ENCODE data around the gene SPDYC.
A peak's percentile ranks its signal among the peaks of the same experiment; 100 is the strongest.

SPDYC gene, protein sequence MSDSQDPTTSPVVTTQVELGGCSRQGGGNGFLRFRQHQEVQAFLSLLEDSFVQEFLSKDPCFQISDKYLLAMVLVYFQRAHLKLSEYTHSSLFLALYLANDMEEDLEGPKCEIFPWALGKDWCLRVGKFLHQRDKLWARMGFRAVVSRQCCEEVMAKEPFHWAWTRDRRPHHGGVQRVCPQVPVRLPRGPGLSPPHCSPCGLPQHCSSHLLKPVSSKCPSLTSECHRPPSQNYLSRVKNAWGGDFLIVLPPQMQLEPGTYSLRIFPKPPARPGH

DNA sequence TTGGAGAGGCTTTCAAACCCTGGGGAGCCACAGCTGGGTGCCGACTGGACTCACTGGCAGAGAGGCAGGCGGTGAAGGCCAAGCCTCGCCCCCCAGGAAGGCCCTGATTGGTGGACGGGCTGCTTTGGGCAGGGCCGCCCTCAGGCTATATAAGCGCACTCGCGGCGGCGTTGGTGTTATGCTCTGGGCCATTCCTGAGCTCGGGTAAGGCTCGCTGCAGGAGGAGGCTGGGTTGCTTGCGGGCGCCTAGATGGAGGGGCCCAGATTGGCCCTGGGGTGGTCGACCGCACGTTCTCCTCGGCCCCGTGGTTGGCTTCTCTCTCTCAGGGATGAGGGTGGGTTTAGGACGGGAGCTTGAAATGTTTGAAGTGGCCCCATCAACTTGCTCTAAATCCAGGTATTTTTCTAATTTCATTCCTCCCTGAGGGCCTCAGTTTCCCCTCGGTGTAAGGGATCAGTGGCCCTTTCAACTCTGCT lies at the start of gene SPDYC:
TSS of gene SPDYC (plus strand) at position 176 of the 477 bp plus-strand sequence. CDS start 1,125 bp downstream, outside the sequence.
- DNase-seq: no peak

GRCh38 chr11:65120831-65121230 lies 49.2 kb upstream of the SPDYC start:
- DNase-seq: no peak

- DNase-seq: no peak
Measured at GRCh38 chr11:65121447-65121864, 48.6 kb upstream of the SPDYC start.

DNA sequence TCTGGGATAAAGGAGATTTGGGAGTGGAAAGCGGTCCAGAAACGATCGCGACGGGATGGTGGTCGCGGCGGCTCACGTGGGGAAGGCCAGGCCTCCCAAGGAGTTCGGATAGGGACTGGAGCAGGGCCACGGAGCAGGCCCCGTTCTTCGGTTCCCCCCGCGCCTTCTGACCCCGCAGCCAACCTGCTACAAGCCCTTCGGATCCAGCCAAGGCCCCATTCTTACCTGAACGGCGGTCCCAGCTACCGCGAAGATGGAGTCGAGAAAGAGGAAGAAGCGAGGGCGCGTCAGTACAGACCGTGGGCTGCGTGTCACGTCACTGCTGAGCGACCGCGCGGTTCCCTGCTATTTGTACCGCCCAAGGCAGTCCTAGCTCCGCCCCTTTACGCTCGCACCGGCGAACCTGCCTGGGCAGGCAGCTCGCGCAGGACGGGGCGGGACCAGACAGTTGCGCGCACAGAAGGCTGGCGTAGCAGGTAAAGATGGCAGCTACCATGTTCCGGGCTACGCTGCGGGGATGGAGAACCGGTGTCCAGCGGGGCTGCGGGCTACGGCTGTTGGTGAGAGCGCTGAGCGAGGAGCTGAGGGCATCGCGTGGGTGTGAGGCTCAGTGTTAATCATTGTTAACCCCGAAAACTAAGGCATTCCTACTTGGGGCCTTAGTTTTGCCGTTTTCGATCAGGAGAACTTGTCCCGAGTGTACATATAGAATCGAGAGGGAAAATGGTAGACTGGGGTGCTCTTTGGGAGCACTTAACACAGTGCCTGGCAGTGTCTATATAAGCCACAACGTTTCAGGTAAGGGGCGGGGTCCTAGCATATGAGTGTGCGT lies 48.0 kb upstream of the SPDYC start, which contains the start of the genes FAU and MRPL49:
TSS of gene FAU (minus strand) at position 270 of the 832 bp plus-strand sequence. CDS start 321 bp downstream, outside the sequence.
TSS of gene MRPL49 (plus strand) at position 457 of the 832 bp plus-strand sequence. CDS start at position 483, 26 bp downstream.
- peak; percentile 97 for DNase-seq

DNA sequence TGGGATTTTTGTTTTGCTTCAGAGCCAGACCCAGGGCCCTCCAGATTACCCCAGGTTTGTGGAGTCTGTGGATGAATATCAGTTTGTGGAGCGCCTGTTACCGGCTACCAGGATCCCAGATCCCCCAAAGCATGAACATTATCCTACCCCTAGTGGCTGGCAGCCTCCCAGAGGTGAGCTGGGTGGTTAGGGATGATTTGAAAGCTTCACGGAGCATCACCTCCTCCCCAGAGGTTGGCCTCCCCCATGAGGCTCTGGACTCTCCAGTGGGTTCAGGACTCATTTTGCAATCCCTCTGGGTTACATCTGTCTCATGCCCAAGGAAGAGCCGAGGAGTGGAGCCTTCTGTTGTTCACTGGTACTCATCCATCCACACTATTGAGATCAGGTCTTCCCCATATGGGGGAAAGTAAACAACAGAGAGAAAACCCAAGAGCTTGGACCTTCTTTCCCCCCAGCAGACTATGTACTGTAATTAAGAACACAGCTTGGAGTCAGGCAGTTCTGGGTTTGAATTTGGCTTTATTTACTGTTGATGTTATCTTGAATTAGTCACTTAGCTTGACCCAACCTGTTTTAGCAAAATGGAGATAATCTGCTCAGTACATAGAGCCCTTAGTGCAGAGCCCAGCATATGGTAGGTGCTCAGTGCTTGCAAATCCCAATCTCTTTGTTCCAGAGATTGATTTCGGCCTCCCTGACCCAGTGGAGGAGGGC lies 45.4 kb upstream of the SPDYC start:
- DNase-seq: no peak

- no peak for DNase-seq
Measured at GRCh38 chr11:65125197-65126056, 44.6 kb upstream of the SPDYC start.

DNA sequence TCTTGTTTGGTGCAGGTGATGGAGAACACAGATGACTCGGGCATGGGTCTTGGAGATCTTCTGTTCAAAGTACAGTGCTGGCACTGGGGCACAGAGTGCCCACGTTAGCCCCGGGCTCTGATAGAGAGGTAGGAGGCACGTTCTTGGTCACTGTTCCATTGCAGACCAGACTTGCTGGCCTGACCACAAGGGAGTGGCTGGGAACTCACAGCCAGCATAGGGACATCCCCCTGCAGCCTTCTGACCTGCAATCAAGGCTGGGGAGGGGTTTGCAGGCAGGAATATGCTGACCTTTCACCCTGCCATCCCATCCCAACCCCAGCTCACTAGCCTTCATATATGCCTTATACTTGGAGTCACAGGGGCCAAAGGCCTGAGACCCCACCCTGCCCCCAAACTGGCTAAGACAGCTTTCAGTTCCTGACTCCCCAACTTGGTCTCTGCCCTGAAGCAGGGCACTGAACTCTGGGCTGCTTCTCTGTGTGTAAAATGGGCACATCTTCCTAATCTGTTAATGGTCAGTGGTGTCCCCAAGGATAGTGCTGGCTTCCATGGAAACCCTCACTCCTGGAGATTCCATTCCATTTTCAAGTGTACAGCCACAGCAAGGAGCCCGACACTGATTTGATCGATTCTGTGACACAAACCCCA lies 43.3 kb upstream of the SPDYC start:
- no peak for DNase-seq

DNA sequence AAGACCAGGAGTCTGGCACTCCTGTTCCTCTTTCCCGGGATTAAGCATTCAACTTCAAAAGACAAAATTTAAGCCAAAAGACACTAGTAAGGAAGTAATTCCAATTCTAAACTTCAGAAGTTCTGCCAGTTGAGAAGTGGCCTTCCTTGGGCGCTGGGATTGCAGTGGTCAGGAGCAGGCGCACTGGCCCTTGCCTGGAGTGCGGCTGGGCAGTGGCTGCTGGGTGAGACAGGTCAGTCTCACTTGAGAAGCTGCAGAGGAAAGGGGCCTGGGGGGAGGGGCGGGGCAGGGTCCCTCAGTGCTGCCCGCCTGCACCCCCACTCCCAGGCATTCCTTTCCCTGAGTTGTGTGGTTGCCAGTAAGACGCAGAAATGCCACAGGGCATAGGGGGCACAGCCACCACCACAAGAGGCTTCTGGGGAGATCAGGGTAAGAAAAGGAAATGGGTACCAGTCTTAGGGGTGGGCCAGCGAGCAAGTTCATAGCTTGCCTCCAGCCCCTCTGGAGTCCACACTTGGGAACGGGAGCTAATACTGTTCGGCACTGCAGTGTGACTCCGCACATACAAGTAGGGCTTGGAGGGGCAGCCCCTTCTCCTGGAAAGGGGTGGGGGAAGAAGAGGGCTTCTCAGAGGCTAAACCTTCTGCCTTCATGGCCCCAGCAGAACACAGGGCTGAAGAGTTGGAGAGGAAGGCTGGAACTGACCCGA lies 42.4 kb upstream of the SPDYC start:
- no peak for DNase-seq

DNA sequence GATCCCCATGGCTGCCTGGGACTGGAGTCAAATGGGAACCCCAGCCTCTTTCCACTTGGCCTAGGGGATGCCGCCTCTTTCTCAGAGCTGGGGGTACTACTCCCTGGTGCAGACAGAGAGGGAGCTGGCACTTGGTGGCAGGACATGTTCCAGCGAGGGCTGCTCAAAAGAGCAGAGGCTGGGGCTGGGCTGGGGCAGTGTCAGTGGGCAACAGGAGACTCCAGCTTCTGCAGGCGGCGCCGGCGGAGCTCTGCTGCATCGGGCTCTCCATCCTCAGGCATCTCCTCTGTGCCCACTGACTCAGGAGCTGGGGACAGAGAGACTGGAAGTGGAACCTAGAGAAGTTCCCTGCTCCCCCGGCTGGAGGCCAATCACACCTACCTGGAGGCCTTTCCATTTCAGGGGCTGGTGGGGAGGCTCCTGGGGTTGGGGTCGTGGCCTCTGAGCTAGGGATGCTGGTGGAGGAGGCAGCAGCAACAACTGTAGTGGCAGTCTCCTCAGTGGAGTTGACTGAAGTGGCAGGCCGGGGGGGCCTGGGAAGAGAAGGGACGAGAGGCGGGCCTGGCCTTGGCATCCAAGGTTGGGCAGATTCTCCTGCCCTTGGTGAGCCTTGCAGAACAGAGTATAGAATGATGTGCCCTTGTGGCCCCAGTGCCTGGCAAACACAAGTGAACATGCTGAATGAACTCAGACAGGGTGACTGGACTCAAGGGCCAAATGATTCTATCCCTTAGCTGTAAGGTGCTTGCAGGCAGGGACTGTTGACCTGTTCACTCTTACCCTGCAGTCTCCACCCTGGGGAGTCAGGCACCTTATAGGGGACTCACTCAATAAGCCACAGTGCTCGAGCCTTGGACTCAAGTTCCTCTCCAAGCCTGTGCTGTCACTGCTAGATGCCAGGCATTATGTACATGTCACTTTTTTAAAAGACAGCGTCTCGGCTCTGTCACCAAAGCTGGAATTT lies 41.6 kb upstream of the SPDYC start:
- no peak for DNase-seq

DNA sequence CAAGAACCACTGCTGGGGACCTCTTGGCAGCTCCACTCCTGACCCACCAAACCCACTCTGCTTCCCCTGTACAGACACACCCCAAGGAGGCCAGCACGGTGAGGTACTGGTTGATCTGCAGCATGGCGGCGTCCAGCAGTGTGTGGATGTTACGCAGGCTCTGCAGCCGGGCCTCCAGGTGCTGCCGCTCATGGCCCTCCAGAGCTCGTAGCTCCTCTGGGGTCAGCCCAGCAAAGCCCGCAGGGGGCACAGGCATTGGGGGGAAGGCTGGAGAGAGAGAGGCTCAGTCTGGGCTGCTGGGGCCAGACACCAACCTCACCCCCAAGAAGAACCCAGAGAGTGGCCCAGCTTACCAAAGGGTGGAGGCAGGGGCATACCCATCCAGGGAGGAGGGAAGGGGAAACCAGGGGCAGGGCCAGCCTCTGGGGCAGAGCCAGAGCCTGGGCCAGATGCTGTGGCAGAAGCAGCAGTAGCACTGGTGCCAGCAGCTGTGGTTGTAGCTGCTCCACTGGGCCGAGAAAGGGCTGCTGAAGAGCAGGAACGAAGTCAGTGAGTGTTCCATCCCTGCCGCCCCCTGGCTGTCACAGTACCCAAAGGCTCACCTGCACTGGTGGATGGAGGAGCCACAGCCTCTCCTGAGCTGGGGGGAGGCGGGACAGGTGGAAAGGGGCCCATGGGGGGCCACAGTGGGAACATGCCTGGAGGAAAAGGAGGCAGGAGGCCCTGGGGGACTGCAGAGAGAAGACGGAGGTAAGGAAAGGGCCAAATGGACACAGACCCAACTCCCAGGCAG lies 40.2 kb upstream of the SPDYC start:
- no peak for DNase-seq

DNA sequence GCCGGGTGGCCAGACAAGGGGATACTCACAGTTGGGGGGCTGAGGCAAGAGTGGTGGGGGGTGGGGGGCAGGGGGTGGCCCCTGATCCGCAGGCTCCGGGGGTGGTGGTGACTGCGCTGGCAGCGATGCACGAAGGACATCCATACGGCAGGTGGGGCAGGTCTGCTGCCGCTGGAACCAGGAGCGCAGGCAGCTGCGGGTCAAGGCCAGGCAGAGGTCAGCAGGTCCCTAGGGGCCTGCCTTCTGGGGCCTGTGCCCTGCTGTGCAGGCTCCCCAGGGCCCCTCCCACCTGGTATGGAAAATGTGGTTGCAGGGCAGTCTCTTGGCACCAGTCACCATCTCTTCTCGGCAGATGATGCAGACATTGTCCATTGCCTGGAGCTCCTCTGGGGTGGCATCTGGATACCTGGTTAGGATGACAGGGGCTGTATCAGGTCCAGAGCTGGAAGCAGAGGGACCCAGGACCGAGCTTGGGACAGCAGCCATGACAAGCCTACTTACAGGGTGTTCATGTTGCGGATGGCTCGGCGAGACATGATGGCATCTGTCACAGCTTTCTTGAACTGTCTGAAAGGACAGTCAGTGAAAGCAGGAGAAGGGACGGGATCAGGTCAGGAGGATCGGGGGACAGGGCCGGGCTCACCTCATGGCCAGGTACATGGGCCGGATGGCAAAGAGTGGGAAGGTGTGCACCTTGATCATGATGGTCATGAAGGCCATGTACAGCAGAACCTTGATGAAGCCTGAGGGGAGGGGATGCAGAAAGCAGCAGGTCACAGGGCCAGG lies 39.2 kb upstream of the SPDYC start:
- DNase-seq: no peak

DNA sequence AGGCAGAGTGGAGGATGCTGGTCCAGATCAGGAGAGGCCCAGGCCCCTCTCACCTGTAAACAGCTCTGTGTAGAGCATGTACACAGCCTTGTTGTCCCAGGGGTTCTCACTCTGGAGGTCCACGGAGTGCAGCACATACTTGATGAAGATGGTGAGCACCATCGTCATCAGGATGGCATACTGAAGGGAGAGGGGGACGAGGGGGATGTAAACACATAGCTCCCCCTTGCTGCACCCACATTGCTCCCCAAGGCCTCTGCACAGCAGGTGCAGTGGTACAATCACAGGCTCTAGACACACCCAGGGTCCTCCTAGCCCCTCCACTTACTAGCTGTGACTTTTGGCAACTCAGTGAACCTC lies 38.6 kb upstream of the SPDYC start:
- DNase-seq: no peak

DNA sequence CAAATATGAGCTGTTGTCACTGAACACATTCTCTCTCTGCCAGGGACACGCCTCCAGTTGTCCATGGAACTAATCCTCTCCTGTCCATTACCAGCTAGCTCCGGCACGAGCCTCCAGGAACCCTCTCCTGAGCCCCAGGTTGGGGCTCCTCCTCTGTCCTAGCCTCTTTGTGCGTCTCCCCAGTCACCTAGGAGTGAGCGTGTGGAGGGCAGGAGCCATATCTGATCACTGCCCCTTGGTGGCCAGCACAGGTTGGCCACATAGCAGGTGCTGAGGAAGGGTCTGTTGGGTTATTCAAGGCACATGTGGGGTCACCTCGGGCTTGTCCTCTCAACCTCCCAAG lies 38.2 kb upstream of the SPDYC start:
- no peak for DNase-seq

DNA sequence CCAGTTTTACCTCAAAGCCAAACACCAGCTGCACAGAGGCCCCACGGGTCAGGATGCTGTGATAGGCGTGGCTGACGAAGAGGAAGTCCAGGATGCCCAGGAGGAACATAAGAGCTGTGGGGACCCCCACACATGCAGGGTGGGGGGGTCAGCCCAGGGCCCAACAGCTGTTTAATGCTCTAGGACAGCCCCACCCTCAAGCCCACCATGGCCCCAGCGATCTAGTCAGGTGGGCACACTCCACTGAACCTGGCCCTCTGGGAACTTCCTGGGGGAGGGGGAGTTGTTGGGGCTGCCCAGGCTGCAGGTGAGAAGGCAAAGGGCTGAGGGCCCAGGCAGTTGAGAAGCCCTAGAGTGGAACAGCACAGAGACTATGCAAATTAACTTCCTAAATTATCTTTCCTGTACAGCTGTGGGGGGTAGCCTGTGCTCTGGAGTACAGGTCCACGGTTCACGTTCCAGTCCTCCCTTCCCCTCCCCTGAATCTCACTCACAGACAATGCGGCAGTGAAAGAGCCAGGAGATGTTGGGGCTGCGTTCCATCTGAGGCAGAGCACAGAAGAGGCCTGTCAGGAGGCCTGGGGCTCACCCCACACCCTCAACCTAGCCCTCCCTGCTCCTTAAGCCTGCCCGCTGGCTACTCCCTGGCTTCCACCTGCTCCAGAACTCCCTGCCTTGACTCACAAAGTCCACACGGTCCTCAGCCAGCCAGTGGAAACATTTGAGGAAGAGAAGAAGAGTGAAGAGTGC lies 37.6 kb upstream of the SPDYC start:
- DNase-seq: no peak

- no peak for DNase-seq
Measured at GRCh38 chr11:65132988-65133700, 36.9 kb upstream of the SPDYC start.

DNA sequence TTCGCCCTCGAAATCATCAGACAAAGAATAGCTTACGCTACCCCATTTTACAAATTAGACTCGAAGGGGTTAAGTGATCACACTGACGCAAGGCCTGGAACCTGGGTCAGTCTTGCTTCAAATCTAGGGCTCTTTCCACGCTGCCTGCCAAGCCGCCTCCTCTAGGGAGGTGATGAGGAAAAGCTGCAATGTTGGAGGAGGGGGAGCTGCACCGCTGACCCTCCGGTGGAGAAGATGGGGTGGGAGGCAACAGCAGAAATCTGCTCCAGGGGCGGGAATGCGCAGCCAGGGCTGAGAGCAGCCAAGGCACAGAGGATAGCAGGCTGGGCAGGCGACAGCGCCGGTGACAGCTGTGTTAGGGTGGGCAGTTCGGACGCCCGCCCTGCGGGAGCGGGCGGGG lies 36.3 kb upstream of the SPDYC start:
- no peak for DNase-seq
